GM12892 (cell line): ENCODE data around the gene SCG2.

Experiments used
- POLR2A ChIP-seq: IDR thresholded peaks from 2 replicates; pipeline ENCODE4 v1.6.1; 2011; ENCODE audit warnings: low read depth, low read length, control low read depth
- TAF1 ChIP-seq: IDR thresholded peaks from 2 replicates; pipeline ENCODE4 v1.6.1; 2011; ENCODE audit warnings: low read depth, mild to moderate bottlenecking, control low read depth, low read length, borderline replicate concordance

GRCh38 chr2:223597076-223597475 lies 5.1 kb downstream of the SCG2 start:
- no peak for TF ChIP-seq TAF1
- no peak for TF ChIP-seq POLR2A
